Activated CD4-positive, CD25-positive, alpha-beta regulatory T cell treated with anti-CD3 and anti-CD28 coated beads, Interleukin-2, amount 50 U/mL, for 72 hours (primary cell): ENCODE results near the gene MAPKBP1.

Experiments used
- DNase-seq: peaks from one replicate; pipeline ENCODE4 v3.0.0; 2021

The MAPKBP1 gene

GRCh38 chr15:41873711-41874110, 99.4 kb downstream of the MAPKBP1 start:
- no peak for DNase-seq

DNA sequence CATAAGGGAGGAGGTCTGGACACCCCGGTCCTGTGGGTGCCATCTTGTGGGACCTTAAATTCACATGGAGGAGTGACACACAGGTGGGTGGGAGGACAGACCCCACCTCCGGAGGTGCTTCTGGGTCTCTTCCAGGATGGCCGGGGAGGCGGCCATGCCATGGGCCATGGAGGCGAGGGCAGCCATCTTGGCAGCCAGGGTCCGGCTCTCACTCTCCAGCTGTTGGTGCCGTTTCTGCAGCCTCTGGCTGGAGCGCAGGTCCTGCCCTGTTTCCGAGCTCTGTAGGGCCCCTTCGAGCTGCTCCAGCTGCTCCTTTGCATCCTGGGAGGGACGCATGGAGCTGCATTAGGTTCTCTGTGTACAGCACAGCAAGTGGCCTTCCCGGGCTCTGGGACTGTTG, 100.5 kb downstream of the MAPKBP1 start:
- DNase-seq: no peak

GRCh38 chr15:41876007-41876406, 101.7 kb downstream of the MAPKBP1 start:
- DNase-seq: no peak

GRCh38 chr15:41876689-41877088, 102.4 kb downstream of the MAPKBP1 start:
- no peak for DNase-seq
